Adipose tissue (tissue), 3 donors: ENCODE results near the gene SRRD. TPM values are rescaled to one million over a fixed set of nuclear protein-coding genes. Genes with fewer than 3 reads are reported as not detected.

Source experiments
- H3K27ac ChIP-seq: one replicate; pipeline ENCODE4 v1.5.1; 2013; ENCODE audit warnings: low read depth, low read length
- WGBS, 3 donors: extraction: QIAGEN DNeasy Blood & Tissue Kit; methylation state at CpG; one replicate each; pipeline ENCODE4 v1.1.7; 2013; 5-methylcytosine and 5-hydroxymethylcytosine counted together
- polyA plus RNA-seq, 3 donors: library from polyadenylated mRNA; stranded (reverse); fragments of 200-250 nt; gene quantifications; one replicate each; pipeline ENCODE4 v1.2.3, GENCODE V29; 2013
- donor health status: healthy with polysubstance abuse.
- donor health status: Bipolar disorder and iron deficiency.
- donor health status: healthy.

SRRD gene
- polyA plus RNA-seq, 3 donors: 8.4 to 11.9 (median 8.9) TPM

- WGBS, 3 donors: 74 to 91% (median 81%) methylated on average over 7 of the region's 7 CpGs
- no peak overlapping the region for H3K27ac ChIP-seq
Observed at GRCh38 chr22:26534171-26534855, 50.6 kb downstream of the SRRD start.

- WGBS, 3 donors: 37 to 63% (median 49%) methylated on average over 13 of the region's 13 CpGs
- no peak overlapping the region for H3K27ac ChIP-seq
Observed at GRCh38 chr22:26534874-26535602, 51.4 kb downstream of the SRRD start.

GRCh38 chr22:26535603-26535908 lies 51.9 kb downstream of the SRRD start:
- 85 to 98% (median 91%) methylated on average over 3 of the region's 3 CpGs for WGBS, 3 donors
- no peak overlapping the region for H3K27ac ChIP-seq

- WGBS, 3 donors: 72 to 95% (median 95%) methylated on average over 12 of the region's 12 CpGs
- H3K27ac ChIP-seq: no peak overlapping the region
Observed at GRCh38 chr22:26536056-26536761, 52.5 kb downstream of the SRRD start.

- 94 to 96% (median 94%) methylated on average over 3 of the region's 3 CpGs for WGBS, 3 donors
- no peak overlapping the region for H3K27ac ChIP-seq
Observed at GRCh38 chr22:26536762-26537134, 53.1 kb downstream of the SRRD start.

GRCh38 chr22:26540119-26540518 lies 56.4 kb downstream of the SRRD start:
- WGBS, 3 donors: 85 to 100% (median 93%) methylated on average over 2 of the region's 2 CpGs
- H3K27ac ChIP-seq: no peak overlapping the region

- 84 to 96% (median 93%) methylated on average over 47 of the region's 47 CpGs for WGBS, 3 donors
- no peak overlapping the region for H3K27ac ChIP-seq
Observed at GRCh38 chr22:26541167-26541819, 57.6 kb downstream of the SRRD start.

GRCh38 chr22:26542831-26543230 lies 59.2 kb downstream of the SRRD start:
- WGBS, 3 donors: 51 to 61% (median 53%) methylated on average over 3 of the region's 3 CpGs
- H3K27ac ChIP-seq: no peak overlapping the region

Other genes with a start within 250 kb of the SRRD start
- under 1 TPM; 0.17 to 0.67 (median 0.22) TPM for gene ASPHD2, start 54.6 kb upstream of the SRRD start, polyA plus RNA-seq
- 10 to 100 TPM in 2 of 3 donors, 1 to 10 TPM in 1; 9.8 to 13.0 (median 12.0) TPM for gene HPS4, start 94 bp upstream of the SRRD start, polyA plus RNA-seq
- gene TFIP11, start 28.6 kb downstream of the SRRD start, polyA plus RNA-seq: 10 to 100 TPM; 10.9 to 15.5 (median 12.1) TPM
- gene TPST2, start 106.3 kb downstream of the SRRD start, polyA plus RNA-seq: 100 to 1,000 TPM in 1 of 3 donors, 10 to 100 TPM in 2; 24.9 to 244 (median 69.4) TPM
- 1 to 10 TPM in 2 of 3 donors, under 1 TPM in 1; 0.20 to 5.2 (median 1.4) TPM for gene CRYBB1, start 134.2 kb downstream of the SRRD start, polyA plus RNA-seq
- gene CRYBA4, start 138.1 kb downstream of the SRRD start, polyA plus RNA-seq: not detected
- 1 to 10 TPM in 1 of 3 donors, under 1 TPM in 2; 0.11 to 1.1 (median 0.29) TPM for gene MIAT, start 173.7 kb downstream of the SRRD start, polyA plus RNA-seq